ENCODE results near the gene BOLA3. TPM values are rescaled to one million over a fixed set of nuclear protein-coding genes. Genes with fewer than 3 reads are reported as not detected.

The BOLA3 gene
- 50.6 TPM for polyA plus RNA-seq (2012; ENCODE audit: insufficient read depth, insufficient read length, low read depth)

- H3K36me3 ChIP-seq = no peaks in the 10 kb centered on the region
These were observed at the start of gene BOLA3 for GRCh38 chr2:74147727-74148456. Gene BOLA3 (minus strand): TSS chr2:74147912. CDS start chr2:74147874, 38 bp downstream.

GRCh38 chr2:74197049-74197448 lies 49.3 kb upstream of the BOLA3 start:
- no peak overlapping the region for H3K4me3 ChIP-seq (ENCODE audit: low read depth, low read length)
- no peaks in the 10 kb centered on the region for H3K36me3 ChIP-seq
- no peaks in the 10 kb centered on the region for H3K4me1 ChIP-seq
- H3K27me3 ChIP-seq = no peaks in the 10 kb centered on the region
- TF ChIP-seq CTCF (IDR thresholded peaks at IDR 0.05; ENCODE audit: low read depth, low read length) = no peak
- H3K9me3 ChIP-seq = no peaks in the 10 kb centered on the region
- DNase-seq = no peak

More at GRCh38 chr2:74147727-74148456, at the start of gene BOLA3:
- DNase-seq = peak; percentile 89
- H3K4me1 ChIP-seq = no peaks in the 10 kb centered on the region
- peak; percentile 30; the same call in 1 of the 2 replicates for TF ChIP-seq CTCF (IDR thresholded peaks at IDR 0.05; ENCODE audit: low read depth, low read length)
- no peaks in the 10 kb centered on the region for H3K9me3 ChIP-seq
- H3K4me3 ChIP-seq (ENCODE audit: low read depth, low read length) = peak within 1 kb of the TSS; percentile 84
- no peaks in the 10 kb centered on the region for H3K27me3 ChIP-seq

DNA sequence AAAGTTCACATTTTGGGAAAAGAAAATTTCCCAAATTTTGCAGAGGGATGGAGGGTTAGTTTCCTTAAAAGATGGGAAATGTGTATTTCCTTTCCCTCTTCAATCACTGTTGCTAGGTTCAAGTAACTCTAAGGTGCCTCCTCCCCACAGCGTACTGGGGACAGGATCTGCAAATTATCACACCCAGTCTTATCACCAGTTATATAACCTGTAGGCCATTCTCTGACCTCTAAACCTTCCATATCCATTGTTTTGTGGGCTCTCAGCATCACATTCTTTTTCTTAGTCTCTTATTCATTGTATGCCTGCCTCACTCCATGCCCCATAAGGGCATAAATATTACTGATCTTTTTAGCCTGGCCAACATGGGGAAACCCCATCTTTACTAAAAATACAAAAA lies 47.1 kb upstream of the BOLA3 start:
- no peak for DNase-seq
- TF ChIP-seq CTCF (IDR thresholded peaks at IDR 0.05; ENCODE audit: low read depth, low read length) = no peak
- Histone ChIP-seq H3K36me3 (no peaks in the 10 kb centered on the region), H3K4me1 (no peaks in the 10 kb centered on the region), H3K4me3 (ENCODE audit: low read depth, low read length) (no peak overlapping the region), H3K9me3 (no peaks in the 10 kb centered on the region), H3K27me3 (no peaks in the 10 kb centered on the region)

DNA sequence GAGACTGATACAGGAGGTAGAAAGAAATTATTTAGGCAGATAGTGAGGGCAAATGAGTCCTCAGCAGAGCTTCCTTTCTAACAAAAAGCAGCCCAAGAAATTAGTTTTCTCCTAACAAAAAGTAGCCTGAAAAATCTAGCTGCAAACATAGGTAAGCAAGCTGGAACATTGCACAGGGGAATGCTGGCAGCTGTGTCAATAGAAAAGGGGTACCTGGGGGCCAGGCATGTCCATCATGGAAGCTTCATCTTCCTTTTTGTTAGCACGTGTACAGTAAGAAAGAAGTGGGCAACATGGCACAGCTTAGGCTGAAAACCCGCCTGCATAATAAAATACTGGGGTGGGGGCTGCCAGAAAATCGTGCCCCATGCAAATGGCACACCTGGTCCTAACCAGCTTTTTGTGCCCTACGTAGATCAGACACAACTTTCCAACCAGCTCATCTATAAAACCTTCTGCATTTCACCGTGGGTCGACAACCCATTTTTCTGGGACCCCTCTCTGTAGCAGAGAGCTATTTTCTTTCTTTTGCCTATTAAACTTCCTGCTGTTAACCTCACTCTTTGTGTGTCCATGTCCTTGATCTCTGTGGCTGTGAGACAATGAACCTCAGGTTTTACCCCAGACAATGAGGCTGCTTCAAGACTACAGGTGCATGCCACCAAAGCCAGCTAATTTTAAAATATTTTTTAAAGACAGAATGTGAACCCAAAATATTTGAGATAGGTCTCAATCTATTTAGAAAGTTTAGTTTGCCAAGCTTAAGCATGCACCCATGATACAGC lies 44.1 kb upstream of the BOLA3 start:
- Histone ChIP-seq H3K4me1 (no peaks in the 10 kb centered on the region), H3K4me3 (ENCODE audit: low read depth, low read length) (no peak overlapping the region), H3K27me3 (no peaks in the 10 kb centered on the region), H3K9me3 (no peaks in the 10 kb centered on the region), H3K36me3 (no peaks in the 10 kb centered on the region)
- TF ChIP-seq CTCF (IDR thresholded peaks at IDR 0.05; ENCODE audit: low read depth, low read length) = no peak
- DNase-seq = no peak

DNA sequence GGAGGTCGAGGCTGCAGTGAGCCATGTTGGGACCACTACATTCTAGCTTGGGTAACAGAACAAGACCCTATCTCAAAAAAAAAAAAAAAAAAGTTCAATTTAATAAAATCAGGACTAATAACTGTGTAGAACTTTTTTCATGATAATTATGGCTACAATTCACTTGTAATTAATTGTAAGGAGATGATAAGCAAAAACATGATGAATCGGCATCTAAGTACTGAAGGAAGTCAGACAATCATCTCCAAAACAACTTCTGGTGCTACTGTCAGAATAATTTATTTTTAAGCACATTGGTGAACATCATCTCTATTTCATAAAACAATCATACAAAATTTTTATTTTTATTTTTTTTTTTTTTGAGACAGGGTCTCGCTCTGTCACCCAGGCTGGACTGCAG lies 41.0 kb upstream of the BOLA3 start:
- Histone ChIP-seq H3K9me3 (no peaks in the 10 kb centered on the region), H3K36me3 (no peaks in the 10 kb centered on the region), H3K27me3 (no peaks in the 10 kb centered on the region), H3K4me1 (no peaks in the 10 kb centered on the region), H3K4me3 (ENCODE audit: low read depth, low read length) (no peak overlapping the region)
- DNase-seq = no peak
- no peak for TF ChIP-seq CTCF (IDR thresholded peaks at IDR 0.05; ENCODE audit: low read depth, low read length)
